ENCODE measurements around the gene GRHPR.

- no peak for TF ChIP-seq CTCF (IDR thresholded peaks at IDR 0.05)
- TF ChIP-seq POLR2A (IDR thresholded peaks at IDR 0.05): no peak
These were observed 14.5 kb downstream of the GRHPR start for GRCh38 chr9:37437010-37437409.

Data from lower leg skin (tissue), 3 donors.